Stimulated activated naive CD4-positive, alpha-beta T cell treated with Interleukin-2 at 50 U/mL for 16 hours (primary cell): ENCODE results near the gene USP34.
"Not testable (repeated sequence)": the region's sequence is repeated elsewhere in the genome, so short reads cannot be mapped to it uniquely, and the experiment has no call there.

Experiments used
- DNase-seq: peaks from one replicate; lab custom pipeline; 2025; lab: John Stamatoyannopoulos, UW

Gene USP34

DNA sequence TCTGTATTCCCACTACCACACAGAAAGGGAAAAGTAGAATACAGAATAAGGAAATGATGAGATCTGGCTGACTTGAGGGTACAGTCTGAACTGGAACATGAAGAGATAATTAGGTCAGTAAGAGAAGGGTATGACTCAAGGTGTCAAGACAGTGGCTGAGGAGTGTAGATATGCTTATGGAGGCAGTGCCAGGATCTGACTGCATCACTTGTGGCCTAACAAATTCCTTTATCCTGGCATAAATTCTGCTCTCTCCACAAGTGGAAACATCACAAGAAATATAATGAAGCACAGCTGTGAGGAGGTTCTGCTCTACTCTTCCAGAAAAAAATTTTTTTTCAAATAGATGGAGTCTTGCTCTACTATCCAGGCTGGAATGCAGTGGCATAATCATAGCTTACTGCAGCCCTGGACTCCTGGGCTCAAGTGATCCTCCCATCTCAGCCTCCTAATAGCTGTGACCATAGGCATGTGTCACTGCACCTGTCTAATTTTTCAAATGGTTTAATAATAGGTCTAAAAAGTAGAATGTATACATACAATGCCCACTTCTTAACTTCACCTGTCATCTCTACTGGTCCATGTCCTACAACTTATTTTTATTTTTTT is 223.6 kb downstream of the USP34 start:
- no peak for DNase-seq

- DNase-seq = no peak
These were observed 226.2 kb downstream of the USP34 start for GRCh38 chr2:61244694-61245093.

- no peak for DNase-seq
These were observed 229.6 kb downstream of the USP34 start for GRCh38 chr2:61241266-61241665.

- DNase-seq = no peak
These were observed 232.5 kb downstream of the USP34 start for GRCh38 chr2:61238219-61239012.

- no peak for DNase-seq
These were observed 235.2 kb downstream of the USP34 start for GRCh38 chr2:61235716-61236115.

DNA sequence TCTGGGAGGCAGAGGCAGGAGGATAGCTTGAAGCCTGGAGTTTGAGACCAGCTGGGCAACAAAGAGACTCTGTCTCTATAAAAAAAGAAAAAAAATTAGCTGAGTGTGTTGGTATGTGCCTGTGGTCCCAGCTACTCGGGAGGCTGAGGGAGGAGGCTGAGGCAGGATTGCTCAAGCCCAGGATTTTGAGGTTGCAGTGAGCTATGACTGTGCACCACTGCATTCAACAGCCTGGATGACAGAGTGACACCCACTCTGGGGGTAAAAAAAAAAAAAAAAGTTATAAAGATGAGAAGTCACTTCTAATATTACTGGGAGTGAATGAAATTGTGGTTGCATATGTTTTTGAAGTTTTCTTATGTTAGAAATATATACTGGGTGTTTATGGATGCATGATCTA is 237.3 kb downstream of the USP34 start:
- DNase-seq = no peak

DNA sequence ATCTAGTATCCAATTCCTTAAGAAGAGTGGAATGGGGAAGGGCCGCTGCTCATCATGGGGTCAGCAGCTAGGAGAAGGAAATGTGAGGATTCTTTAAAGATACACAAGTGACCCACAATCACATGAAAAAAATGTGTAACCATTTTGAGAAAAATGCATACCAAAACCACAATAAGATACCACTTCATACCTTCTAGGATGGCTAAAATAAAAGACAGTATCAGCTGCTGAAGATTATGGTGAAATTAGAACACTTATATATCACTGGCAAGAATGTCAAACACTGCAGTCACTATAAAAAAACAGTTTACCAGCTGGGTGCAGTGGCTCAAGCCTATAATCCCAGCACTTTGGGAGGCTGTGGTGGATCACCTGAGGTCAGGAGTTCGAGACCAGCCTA is 241.0 kb downstream of the USP34 start:
- no peak for DNase-seq

DNA sequence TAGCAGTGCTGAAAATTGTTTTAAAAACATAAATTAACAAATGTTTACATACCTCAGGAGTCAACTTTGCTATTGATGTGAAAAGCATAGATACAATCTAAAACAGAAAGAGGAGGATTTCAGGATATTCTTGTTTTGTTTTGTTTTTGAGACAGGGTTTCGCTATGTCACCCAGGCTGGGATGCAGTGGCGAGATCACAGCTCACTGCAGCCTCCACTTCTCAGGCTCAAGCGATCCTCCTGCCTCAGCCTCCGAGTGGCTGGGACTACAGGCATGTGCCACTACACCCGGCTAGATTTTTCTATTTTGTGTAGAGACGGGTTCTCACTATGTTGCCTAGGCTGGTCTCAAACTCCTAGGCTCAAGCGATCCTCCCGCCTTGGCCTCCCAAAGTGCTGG is 248.3 kb downstream of the USP34 start:
- DNase-seq = no peak

- no peak for DNase-seq
These were observed 249.1 kb downstream of the USP34 start for GRCh38 chr2:61221819-61222218.

DNA sequence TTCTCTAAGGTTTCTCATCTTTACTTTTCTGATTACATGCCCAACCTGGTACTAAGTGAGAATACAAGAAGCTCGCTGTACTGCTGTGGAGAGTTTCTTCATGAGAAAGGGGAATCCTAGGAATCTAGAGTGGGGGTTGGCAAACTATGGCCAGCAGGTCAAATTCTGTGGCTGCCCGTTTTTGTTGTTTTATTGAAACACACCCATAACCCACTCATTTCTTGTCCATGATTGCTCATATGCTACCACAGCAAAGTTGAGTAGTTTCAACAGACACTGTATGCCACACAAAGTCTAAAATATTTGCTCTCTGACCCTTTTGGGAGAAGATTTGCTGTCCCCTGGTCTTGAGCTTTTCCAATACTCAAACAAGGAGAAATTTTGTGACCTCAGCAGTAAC is 250.1 kb downstream of the USP34 start:
- DNase-seq = no peak

- DNase-seq = no peak
These were observed 252.1 kb downstream of the USP34 start for GRCh38 chr2:61218817-61219170.

DNA sequence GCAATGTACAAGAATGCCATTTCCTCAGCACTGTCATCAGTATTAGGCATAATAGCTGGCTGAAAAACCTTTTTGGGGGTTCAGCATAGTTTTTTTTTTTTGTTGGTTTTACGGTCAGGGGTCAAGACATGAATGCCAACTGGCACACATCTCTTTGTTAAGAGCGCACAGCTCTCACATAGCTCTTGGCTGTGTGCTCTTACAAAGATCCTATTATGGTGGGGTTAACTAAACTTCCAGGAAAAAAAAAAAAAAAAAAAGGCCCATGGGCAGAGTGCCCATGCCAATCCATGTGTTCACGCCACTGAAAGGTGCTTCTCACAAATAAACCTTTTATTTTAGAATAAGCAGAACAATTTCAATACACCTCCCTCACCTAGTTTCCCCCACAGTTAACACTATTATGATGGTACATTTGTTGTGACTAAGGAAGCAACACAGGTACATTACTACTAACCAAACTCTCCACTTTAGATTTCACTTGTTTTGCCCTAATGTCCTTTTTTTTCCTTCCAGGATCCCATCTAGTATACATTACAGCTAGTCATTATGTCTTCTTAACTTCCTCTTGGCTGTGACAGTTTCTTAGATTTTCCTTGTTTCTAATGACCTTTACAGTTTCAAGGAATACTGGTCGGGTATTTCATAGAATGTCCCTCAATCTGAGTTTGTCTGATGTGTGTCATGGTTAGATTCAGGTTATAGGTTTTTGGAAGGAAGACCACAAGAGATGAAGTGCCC is 252.6 kb downstream of the USP34 start:
- no peak for DNase-seq

DNA sequence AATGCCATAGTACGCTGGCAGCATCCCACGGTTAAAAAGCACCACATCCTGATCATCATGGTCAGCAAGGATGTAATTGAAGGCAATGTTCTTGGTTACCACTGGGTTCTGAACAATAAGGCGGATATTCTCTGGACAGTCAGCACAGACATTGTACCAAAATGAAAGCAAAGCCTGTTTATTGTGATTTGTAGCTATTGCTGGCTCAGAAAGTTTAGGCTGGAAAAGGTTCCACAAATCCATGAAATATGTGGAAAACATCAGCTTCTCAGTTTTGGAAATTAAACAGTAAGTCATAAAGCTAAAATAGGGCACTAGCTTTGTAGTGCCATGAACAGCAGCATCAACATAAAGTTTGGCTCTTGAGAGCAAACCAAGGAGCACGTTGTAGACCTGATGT is 256.7 kb downstream of the USP34 start:
- DNase-seq = no peak

GRCh38 chr2:61210332-61210981 is 260.4 kb downstream of the USP34 start:
- DNase-seq = no peak

DNA sequence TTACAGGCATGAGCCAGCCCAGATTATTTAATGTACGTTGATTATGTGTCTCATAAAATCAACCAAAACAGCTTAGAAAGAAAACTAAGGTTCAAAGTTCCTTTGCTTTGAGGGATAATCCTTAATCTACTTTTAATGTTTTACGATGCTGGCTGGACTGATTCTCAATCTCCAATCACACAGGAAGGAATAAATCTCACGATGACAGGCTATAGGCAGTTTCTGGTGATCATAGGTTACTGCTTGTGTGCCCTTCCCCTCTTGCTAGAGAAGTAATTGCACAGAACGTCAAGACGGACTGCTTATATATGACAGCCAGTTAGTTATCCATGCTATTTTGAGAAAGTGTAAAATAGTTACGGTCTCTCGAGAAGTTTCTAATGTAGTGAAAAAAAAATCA is 265.8 kb downstream of the USP34 start:
- DNase-seq = no peak

GRCh38 chr2:61196671-61197070 is 274.2 kb downstream of the USP34 start:
- DNase-seq = no peak

- not testable (repeated sequence) for DNase-seq
These were observed 276.2 kb downstream of the USP34 start for GRCh38 chr2:61194646-61195045.

DNA sequence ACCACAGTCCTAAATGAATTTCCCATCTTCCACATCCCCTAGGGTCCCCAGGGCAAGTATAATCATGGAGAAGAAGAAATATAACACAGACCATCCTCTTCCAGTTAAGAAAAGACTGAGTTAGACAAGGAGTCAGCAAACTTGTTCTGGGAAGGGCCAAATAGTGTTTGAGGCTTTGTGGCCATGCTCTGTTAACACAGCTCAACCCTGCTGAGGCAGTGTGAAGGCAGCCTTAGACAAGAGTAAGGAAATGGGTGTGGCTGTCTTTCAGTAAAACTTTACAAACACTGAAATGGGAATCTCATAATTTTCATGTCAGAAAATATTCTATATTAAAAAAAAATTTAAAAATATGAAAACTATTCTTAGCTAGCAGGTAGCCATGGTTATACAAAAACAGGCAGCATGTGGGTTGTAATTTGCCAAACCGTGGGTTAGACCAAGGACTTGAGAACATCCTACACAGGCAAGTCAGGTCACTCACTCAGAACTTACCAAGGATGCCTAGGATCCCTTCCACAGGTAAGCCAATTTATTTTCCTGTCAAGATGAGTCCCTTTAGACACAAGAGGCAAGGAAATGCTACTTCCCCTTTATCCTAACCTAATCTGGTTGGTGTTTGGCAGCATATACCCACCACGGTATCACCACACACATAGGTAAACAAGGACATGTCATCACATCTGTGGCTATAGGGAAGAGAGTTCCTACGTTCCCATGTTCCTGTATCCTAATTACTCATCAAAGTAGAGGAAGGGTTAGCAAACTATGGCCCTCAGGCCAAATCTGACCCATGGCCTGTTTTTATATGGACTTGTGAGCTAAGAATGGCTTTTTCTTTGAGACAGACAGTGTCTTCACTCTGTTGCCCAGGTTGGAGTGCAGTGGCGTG is 277.0 kb downstream of the USP34 start:
- DNase-seq = no peak

DNA sequence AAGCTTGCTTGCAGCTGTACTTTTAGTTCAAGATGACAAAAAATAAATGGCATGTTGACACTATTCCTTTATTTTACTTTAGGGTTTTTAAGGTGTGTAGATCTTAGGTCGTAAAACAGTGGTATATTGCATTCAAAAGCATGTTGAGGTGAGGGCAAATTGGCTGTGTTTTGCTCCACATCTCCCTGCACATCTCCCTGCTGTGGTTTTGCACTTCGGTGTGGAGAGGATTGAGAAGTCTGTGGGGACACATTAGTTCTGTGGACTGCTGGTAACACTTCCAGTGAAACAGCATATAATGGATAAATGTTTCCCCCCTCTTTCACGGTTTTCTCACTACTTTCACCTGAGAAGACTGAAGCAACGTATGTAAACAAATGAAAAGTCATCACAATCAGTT is 283.8 kb downstream of the USP34 start:
- no peak for DNase-seq

- DNase-seq = no peak
These were observed 285.6 kb downstream of the USP34 start for GRCh38 chr2:61185231-61185728.

DNA sequence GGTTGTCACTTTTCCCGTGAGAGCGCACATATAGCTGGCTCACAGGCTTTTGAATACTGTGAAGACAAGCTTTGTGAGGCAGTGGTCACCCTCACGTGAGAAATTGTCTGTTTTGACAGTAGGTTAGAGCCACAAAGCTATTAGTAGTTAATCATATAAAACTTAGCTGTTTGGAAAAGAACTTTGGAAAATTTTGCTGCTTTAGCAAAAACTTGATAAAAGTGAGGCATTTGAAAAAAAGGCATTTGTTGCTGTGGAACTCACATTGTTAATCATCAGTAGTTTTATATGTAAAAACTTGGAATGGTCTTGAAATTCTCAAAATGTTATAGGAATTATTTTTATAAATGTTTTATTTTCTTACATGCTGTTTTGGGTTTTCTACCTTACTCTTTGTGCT is 286.6 kb downstream of the USP34 start:
- DNase-seq = no peak

GRCh38 chr2:61183795-61184194 is 287.1 kb downstream of the USP34 start:
- no peak for DNase-seq
